NCI-H2196 (cell line): ENCODE data around the gene PDIA5.
"Not testable (repeated sequence)": the region's sequence is repeated elsewhere in the genome, so short reads cannot be mapped to it uniquely, and the experiment has no call there.

Experiments
- DNase-seq: peaks from one replicate; lab custom pipeline; 2025; ENCODE audit not compliant: unreplicated experiment; lab: John Stamatoyannopoulos, UW

PDIA5 gene

GRCh38 chr3:123143669-123144411 is 77.0 kb downstream of the PDIA5 start:
- DNase-seq, result peak; percentile 35

DNA sequence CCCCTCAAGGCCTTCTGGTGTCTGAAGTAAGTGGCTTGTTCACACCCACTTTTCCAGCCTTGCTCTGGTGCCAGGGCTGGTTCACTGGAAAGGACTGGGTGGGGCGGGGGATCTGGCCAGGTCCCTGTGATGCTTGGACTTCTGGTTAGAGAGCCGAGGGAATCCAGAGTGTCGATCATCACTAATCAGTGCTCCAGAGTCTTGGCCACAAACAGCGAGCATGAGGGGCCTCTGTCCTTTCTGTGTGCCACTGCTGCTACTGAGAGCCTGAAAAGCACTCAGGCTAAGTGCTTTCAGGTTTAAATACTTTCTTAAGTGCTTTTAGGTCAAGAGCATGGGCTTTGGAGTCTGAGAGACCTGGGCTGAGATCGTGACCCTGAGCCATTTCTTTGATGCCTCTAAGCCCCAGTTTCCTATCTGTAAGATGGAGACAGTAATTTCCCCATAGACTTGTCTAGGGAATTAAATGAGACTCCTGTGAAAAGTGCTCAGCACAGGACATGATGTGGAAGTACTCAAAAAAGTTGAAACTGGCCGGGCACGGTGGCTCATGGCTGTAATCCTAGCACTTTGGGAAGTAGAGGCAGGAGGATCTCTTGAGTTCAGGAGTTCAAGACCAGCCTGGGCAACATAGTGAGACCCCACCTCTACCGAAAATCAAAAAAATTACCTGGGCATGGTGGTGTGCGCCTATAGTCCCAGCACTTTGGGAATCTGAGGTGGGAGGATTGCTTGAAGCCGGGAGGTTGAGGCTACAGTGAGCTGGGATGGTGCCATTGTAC is 81.1 kb downstream of the PDIA5 start:
- DNase-seq, result no peak

DNA sequence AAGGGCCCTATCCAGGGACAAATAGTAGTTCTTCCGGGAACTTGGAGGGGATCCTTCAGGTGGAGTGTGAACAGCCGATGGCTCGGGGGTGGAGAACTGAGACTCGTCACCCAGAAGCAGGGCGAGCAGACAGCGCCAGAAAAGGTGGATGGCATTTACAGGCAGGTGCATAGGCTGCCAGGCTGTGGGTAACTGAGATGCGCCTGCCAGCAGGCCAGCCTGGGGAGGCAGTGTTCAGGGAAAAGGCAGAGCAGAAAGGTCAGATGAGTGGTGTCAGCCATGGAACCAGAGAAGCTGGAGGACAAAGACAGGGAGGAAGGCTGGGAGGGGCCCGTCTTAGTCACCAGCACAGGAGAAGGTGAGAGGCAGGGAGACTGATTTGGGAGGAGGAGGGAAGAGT is 81.9 kb downstream of the PDIA5 start:
- DNase-seq, result peak; percentile 76

- DNase-seq, result no peak
These were observed 82.7 kb downstream of the PDIA5 start for GRCh38 chr3:123149525-123149924.

DNA sequence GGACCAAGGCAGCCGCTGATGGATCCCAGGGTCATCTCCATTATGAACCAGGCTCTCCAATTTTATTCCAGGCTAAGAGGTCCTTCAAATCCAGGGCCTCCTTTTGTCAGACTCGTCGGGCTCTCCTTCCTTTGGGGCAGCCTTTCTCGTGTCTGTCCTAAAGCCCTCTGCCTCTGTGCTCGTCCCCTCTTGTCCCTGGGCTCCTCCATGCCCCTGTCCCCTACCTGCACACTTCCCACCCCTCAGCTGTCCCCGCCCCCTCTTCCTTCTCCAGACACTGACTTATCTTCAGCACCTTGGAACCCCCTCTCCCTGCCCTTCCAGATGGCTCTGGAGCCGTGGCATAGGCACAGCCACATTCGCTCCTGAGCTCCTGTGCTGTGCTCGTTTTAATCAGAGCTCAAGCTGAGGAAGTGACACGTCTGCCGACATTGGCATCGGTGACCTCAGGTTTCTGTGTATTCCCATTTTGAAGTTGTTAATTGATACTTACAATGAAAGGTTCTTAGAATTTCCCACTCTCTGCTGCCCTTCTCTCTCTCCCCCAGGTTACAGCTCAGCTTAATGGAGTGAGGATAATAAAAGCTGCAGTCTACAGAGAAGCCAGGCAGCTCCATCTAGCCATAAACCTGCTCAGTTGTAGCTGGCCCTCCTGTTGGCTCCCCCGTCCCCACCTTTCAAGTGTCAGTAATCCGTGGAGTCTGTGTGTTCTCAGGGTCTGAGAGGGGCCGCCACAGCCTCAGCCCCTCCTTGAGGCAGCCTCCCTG is 83.8 kb downstream of the PDIA5 start:
- DNase-seq, result no peak

DNA sequence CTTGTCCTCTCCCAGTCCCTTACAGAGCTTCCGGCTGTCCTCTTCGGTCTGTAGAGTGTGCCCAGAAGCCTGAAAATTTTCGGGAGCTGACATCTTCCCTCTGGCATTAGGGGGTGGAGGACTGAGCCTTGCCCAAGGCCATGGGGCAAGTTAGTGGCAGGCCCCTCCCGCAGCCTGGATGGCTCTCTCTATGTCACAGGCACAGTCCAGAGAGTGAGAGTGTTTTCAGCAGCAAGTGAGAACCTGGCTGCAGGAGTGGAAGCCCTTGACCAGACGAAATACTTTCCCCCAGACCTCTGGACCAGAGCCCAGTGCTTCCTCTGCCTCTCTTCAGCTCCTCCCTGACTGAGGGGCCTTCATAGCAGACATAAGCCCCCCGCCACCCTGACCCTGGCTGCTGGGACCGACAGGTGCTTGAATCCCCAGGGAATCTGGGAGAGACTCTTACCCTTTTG is 84.5 kb downstream of the PDIA5 start:
- DNase-seq, result no peak

GRCh38 chr3:123151853-123152420 is 85.1 kb downstream of the PDIA5 start:
- DNase-seq, result not testable (repeated sequence)

- DNase-seq, result no peak
These were observed 85.9 kb downstream of the PDIA5 start for GRCh38 chr3:123152687-123153086.

GRCh38 chr3:123153125-123154019 is 86.5 kb downstream of the PDIA5 start:
- no peak for DNase-seq

DNA sequence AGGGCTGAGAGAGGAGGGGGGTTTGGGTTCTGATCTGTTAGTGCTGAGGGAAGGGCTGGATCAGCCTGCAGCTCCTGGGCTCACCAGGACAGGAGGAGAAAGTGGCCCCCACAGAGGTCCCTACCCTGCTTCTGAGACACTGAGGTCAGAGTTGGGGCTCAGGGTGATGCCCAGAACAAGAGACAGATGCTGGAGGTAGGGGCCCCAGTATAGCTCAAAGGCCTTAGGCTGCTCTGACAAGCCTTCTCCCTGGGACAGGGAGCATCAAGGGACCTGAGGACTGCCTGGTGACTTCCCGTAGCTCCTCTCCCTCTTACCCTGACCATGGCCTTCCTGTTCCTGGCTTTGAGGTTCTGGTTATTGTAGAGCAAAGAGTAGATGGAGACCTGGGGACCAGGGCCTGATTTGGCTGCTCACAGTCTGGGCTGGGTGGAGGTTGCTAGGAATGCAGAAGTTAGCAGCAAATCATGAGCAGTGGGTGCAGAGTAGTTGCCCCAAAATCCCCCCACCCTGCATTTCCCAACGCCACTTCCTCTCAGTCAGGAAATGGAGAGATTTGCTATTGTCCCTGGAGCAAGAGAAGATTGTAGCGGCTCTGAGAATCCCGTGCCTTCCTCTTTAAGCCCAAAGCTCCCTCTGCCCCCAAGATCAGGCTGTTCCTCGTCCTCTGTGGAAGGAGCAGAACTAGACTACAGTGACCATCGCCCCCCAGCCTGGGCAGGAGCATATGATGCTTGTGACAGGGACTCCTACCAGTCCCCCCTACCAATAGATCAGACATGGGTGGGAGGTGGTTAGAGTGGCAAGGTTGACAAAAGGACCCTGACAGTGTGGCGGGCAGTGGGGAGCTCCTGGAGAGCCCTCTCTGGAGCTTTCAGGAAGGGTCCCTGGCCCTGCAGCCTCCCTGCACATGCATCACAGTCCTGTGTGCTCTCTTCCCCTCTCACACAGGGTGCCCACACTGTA is 87.5 kb downstream of the PDIA5 start:
- no peak for DNase-seq

GRCh38 chr3:123155471-123156011 is 88.7 kb downstream of the PDIA5 start:
- DNase-seq, result no peak

DNA sequence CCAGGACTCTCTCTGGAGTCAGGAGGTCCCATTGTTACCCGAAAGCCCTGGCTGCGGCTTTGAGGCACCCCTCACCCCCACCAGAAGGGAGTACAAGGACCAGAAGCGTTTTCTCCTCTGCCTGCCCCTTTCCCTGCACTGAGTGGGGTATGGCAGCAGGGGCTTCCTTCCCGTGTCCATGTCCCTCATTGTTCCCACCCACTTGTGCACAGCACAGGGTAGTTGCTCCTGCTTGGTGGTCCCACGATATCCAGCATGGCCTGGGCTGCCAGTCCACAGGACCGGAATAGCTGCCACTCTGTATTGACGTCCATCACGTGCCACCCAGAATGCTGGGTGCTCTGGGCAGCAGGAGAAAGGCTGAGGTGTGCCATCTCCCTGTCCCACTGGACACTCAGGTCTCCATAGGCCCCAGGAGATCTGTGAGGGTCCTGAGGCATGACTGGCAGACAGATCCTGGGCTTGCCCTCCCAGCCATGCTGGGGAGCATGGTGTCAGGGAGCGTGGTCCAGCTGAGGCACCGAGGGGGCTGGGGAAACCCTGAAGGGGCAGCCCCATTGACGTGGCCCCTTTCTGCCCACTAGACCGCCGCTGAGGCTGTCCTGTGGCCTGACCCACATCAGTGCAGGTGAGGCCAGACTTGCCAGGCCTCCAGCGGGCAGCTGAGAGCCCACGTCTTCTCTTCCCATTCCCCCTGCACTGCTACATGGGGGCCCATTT is 89.6 kb downstream of the PDIA5 start:
- no peak for DNase-seq

DNA sequence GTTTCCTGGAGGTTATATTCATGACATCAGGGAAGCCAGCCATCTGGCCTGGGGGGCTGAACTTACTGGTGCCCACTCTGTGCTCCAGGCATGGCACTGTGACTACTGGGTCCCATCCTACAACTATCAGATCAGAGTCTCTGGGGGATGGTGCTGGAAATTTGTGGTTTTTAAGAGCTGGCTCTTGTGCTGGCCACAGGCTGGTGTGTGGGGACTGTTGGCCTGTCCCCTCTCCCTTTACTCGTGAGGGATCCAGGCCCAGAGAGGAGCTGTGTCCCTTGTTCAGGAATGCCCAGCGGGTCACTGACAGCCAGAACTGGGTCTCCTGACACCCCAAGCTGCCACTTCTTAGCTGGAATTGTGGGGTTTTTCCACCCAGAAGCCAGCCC is 90.4 kb downstream of the PDIA5 start:
- peak; percentile 13 for DNase-seq

- DNase-seq, result peak; percentile 32
These were observed 90.9 kb downstream of the PDIA5 start for GRCh38 chr3:123157598-123158287.

GRCh38 chr3:123158330-123158729 is 91.5 kb downstream of the PDIA5 start:
- no peak for DNase-seq

DNA sequence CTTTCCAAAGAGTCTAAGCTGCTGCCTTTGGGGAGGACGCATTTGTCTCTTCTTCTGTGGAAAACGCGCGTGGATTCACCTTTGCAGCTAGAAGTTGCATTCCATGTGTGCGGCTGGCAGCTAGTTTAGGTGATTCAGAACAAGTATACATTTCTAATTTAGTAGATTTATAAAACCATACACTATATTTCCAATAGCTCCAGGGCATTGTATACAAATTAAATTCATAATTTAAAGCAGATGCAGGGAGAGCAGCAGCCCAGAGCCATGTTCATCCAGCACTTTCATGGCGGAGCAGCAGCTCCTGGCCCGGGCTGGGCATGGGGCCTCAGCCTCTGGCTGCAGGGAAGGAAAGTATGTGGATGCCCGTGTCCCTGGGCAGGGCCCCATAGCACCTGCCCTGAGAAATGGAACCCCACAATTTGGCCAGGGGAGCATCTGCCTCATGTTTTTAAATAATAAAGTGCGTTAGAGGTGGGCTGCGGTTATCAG is 92.1 kb downstream of the PDIA5 start:
- DNase-seq, result no peak

DNA sequence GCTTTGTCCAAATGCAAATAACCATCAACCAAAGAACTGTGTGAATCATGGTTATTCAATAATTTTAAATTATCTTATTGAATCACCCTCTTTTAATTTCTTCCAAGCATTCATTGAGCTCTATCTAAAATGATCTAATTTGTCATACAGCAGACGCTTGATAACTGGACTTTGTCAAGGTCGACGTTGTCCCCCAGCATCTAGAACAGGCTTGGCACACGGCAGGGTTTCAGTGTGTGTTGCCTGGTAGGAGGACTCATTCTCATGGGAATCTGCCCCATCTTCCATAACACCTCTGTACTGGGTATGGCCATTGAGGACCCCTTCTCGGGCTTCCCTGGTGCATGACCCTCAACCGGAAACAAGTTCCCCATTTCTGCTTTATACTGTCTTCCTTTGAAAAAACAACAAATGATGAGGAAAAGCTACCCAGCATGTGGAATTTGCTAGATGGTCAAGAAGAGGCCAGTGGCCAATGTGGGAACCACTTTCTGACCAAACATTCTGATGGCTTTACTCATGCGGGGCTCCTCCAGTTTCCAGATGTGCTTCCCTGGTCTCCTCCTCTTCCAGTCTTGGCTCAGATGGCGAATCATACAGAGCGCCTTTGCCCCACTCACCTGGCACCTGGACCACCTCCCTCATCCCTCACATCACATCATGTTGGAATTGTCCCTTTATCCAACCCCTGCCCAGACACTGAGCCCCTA is 93.3 kb downstream of the PDIA5 start:
- no peak for DNase-seq
